Measurements from ENCODE around the gene USP9Y. TPM values are rescaled to one million over a fixed set of nuclear protein-coding genes. Genes with fewer than 3 reads are reported as not detected.

USP9Y gene
- total RNA-seq, 4 donors from 2014 or later, result 0.07 to 35.6 (median 32.7) TPM; not detected in 1

DNA sequence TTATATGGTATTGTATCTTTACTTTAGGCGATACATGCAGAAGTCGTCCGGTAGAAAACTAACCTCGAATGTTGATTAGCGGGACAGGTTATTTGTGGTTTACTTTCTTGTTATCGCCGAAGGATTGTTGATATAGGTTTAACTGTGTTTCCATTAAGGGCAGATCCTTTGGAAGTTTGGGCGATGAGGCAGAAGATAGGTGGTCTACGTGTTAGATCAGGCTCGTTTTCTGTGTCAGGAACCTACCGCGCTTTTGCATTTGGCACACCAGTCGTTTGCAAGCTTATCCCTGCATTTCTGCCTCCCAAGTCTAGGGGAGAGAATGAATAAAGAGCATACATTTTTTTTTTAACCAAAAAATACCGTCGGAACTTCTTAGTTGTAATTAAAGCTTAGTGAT is 204.9 kb downstream of the USP9Y start:
- no peaks in the 10 kb centered on the region for H3K27me3 ChIP-seq
- peaks cover 0 to 37% (median 0%) of the 10 kb centered on the region in 3 donors for H3K4me1 ChIP-seq
- peak overlapping the region in 2 of 4 donors; percentile 93 to 98 for H3K27ac ChIP-seq
- H3K9me3 ChIP-seq, result no peaks in the 10 kb centered on the region
- H3K36me3 ChIP-seq, result peaks cover 0 to 5% of the 10 kb centered on the region in 2 donors
- TF ChIP-seq POLR2AphosphoS5 (IDR thresholded peaks at IDR 0.05), result no peak
- TF ChIP-seq CTCF (IDR thresholded peaks at IDR 0.05), result no peak
- H3K4me3 ChIP-seq, result peak overlapping the region; percentile 62 to 96
- 0% methylated on average over 10 of the region's 15 CpGs; no CpG with 5 or more reads in 1 of the 2 donors for WGBS, 2 donors (ENCODE audit: low coverage in 1 of 2)
- ATAC-seq, result no peak

Other genes with a start within 250 kb of the USP9Y start
- 100 to 1,000 TPM in 2 of 4 donors, under 1 TPM in 2; 0.32 to 127 (median 60.2) TPM for gene DDX3Y, start 203.6 kb downstream of the USP9Y start, total RNA-seq

Measured in gastroesophageal sphincter (tissue), 4 donors.